GM10266 (cell line): ENCODE results near the gene NSUN4.

ENCODE experiments used
- DNase-seq: peaks from one replicate; pipeline ENCODE4 v3.0.0; 2012; ENCODE audit errors: extremely low spot score
- CTCF ChIP-seq: IDR thresholded peaks from 2 replicates; pipeline ENCODE4 v1.5.1; 2012; ENCODE audit warnings: mild to moderate bottlenecking, low read depth; ENCODE audit not compliant: control insufficient read depth, insufficient read depth; ENCODE audit errors: missing control alignments

Gene NSUN4

DNA sequence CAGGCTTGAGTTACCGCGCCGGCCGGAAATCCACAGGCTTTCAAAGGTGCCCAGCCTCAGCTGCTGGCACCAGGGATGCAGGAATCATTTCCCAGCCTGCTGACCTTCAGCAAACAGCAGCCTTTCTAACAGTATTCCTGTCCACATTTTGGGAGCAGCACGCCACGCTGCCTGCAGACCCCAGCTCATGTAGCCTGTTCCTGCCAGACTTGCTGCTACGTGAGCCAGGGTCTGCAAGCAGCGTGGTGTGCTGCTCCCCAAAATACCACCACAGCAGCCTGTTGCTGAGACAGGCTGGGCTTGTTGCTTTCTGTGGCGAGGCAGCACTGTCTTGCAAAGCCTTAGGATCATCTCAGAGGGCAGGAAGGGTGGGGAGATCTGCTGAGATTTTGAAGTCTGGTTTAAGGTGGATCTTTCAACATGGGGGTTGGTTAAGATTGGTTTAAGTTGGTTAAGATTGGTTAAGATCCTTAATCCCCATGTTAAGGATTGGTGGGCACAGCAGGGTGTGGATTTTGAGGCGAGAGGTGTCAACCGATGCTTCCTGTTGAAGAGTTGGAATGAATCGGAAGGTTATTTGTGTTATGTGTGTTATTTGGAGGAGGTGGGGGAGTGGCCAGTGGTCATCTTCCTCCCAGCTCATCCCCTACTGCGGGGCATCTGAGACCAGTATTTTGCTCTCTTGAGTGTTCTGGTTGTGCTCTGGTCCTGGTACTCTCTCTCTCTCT is 66.4 kb downstream of the NSUN4 start:
- no peak for DNase-seq
- TF ChIP-seq CTCF: no peak

DNA sequence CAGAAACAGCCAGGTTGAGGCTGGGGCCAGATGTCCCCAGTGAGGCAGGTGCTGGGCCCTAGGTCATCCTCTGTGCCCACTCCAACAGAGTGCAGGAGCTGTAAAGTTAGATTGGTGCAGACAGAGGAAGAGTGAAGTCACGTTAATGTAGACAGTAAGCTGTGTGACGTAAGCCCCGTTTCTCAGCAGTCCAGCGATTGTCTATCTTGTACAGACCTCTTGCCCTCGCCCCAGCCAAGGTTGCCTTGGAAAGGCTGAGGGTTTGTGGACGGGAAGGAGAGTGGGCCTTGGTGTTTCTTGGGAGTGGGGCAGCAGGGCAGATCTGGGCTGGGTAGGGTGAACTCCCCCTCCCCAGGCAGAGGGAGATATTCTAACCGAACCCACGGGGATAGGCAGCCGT is 67.0 kb downstream of the NSUN4 start:
- DNase-seq: no peak
- no peak for TF ChIP-seq CTCF

GRCh38 chr1:46408356-46409062 is 67.9 kb downstream of the NSUN4 start:
- DNase-seq: no peak
- TF ChIP-seq CTCF: no peak

DNA sequence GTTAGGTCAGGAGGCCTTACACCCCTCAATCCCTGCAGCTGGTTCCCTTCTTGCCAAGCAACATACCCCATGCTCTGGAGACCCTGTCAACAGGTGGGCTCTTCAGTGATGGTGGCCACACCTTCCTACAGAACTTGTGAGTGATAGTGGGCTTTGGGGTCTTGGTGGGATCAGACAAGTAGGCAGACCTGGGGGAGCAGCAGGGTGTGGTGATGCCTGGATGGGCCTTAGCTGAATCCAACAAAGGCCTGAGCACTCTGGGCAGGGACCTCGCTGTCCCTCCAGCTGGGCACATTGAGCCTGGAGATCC is 68.4 kb downstream of the NSUN4 start:
- no peak for DNase-seq
- TF ChIP-seq CTCF: no peak

DNA sequence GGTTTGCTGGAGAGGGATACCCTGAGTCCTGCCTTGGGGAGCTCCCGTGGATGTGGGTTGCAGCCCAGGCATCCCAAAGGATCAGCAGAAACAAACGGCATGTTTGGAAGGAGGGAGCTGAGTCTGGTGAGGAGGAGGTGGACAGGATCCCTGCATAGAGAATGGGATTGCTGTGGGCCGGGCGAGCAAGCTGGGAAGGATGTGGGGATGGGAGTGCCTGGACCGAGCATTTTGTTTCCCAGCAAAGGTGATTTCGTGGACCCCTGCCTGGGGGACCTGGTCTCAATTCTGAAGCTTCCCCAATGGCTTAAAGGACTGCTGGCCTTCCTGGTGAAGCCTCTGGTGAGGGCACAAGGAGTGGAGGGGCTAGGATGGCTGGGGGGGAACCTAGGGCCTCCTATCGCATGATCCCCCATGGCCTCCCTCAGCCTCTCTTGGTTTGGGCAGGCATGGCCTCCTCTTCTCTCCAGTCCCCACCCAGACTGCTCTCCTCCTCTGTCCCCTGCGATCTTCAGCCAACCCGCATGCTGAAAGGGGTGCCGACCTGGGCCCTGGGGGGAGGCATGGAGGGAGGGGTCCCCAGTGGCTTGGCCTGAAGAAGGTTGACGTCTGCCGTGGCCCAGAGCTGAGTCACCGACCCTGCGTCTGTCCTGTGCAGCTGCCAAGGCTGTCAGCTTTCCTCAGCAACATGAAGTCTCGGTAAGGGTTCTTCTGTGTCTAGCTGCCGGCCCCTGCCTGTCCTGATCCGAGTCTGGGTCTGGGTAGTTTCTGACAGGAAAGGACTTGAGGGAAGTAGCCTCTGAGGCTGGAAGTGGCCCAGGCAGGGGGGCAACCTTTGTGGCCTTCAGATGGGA is 69.8 kb downstream of the NSUN4 start:
- no peak for DNase-seq
- no peak for TF ChIP-seq CTCF

GRCh38 chr1:46411010-46411405 is 70.4 kb downstream of the NSUN4 start:
- TF ChIP-seq CTCF: no peak

More at GRCh38 chr1:46411010-46411405, 70.4 kb downstream of the NSUN4 start:
- no peak for DNase-seq
